HepG2 (cell line): ENCODE results near the gene AKT2. TPM values are rescaled to one million over a fixed set of nuclear protein-coding genes. Genes with fewer than 3 reads are reported as not detected.

Experiments used
- CSRNP1 ChIP-seq: sonication (generic); formaldehyde crosslinking; IDR thresholded peaks from 2 replicates; pipeline ENCODE4 v1.8.1; 2023; ENCODE audit warnings: mild to moderate bottlenecking, missing genetic modification reagents
- CTCF ChIP-seq: sonication (generic); formaldehyde crosslinking; IDR thresholded peaks from 2 replicates; pipeline ENCODE4 v1.5.0; 2020; ENCODE audit warnings: mild to moderate bottlenecking, missing genetic modification reagents, moderate library complexity
- FOXA1 ChIP-seq, 2 experiments: fragments of 450-650 bp in 1 of 2; sonication (generic) in 1 of 2; formaldehyde crosslinking in 1 of 2; IDR thresholded peaks; 2 replicates each; pipeline versions ENCODE4 v1.4.0 to v1.6.1; 2016 to 2020; ENCODE audit warnings: missing genetic modification reagents in 1 of 2
- NCOA5 ChIP-seq: sonication (generic); formaldehyde crosslinking; IDR thresholded peaks from 2 replicates; pipeline ENCODE4 v1.4.0; 2020; ENCODE audit warnings: missing genetic modification reagents
- PBX3 ChIP-seq: sonication (generic); formaldehyde crosslinking; IDR thresholded peaks from 2 replicates; pipeline ENCODE4 v1.8.1; 2023; ENCODE audit warnings: missing genetic modification reagents, inconsistent platforms, borderline replicate concordance
- POLR2AphosphoS5 ChIP-seq: IDR thresholded peaks from 2 replicates; pipeline ENCODE4 v1.6.1; 2012; ENCODE audit warnings: low read depth, low read length
- REST ChIP-seq, 2 experiments: IDR thresholded peaks; 2 replicates each; pipeline ENCODE4 v1.6.1; 2011 to 2012; ENCODE audit warnings: low read length in 2 of 2, borderline replicate concordance in 1 of 2, low read depth in 1 of 2, mild to moderate bottlenecking in 1 of 2, moderate library complexity in 1 of 2
- SP2 ChIP-seq: sonication (generic); formaldehyde crosslinking; IDR thresholded peaks from 2 replicates; pipeline ENCODE4 v1.5.1; 2020; ENCODE audit warnings: mild to moderate bottlenecking, missing genetic modification reagents
- ZBTB4 ChIP-seq: sonication (generic); formaldehyde crosslinking; IDR thresholded peaks from 2 replicates; pipeline ENCODE4 v1.4.0; 2020; ENCODE audit warnings: missing genetic modification reagents, mild to moderate bottlenecking, borderline replicate concordance
- ZEB1 ChIP-seq: IDR thresholded peaks from 2 replicates; pipeline ENCODE4 v1.6.1; 2012; ENCODE audit warnings: mild to moderate bottlenecking, low read depth, inconsistent platforms; ENCODE audit not compliant: insufficient replicate concordance
- ZNF101 ChIP-seq: sonication (generic); formaldehyde crosslinking; IDR thresholded peaks from 2 replicates; pipeline ENCODE4 v1.4.0; 2020; ENCODE audit warnings: mild to moderate bottlenecking, low read depth, missing genetic modification reagents, borderline replicate concordance
- ZNF282 ChIP-seq: fragments of 450-650 bp; IDR thresholded peaks from 2 replicates; pipeline ENCODE4 v1.6.1; 2018; ENCODE audit not compliant: partially characterized antibody
- ZNF460 ChIP-seq: sonication (generic); formaldehyde crosslinking; IDR thresholded peaks from 2 replicates; pipeline ENCODE4 v1.5.1; 2020; ENCODE audit warnings: missing genetic modification reagents, mild to moderate bottlenecking, borderline replicate concordance
- ZNF720 ChIP-seq: sonication (generic); formaldehyde crosslinking; IDR thresholded peaks from 2 replicates; pipeline ENCODE4 v1.4.0; 2020; ENCODE audit warnings: missing genetic modification reagents
- ZSCAN25 ChIP-seq: sonication (generic); formaldehyde crosslinking; IDR thresholded peaks from 2 replicates; pipeline ENCODE4 v1.8.0; 2022; ENCODE audit warnings: mild to moderate bottlenecking, missing genetic modification reagents
- polyA plus RNA-seq, 8 experiments: library from polyadenylated mRNA; depleted of rRNA in 3 of 8; stranded (reverse) in 7 of 8; unstranded in 1 of 8; fragments of >200 nt; fragmentation: Illumina TruSeq in 4 of 8; extraction: Trizol in 4 of 8; gene quantifications; 2 replicates each; pipeline versions ENCODE4 v1.2.1 to v1.2.3, GENCODE V29; 2011 to 2016; ENCODE audit warnings: low read depth in 4 of 8, missing spikeins in 1 of 8, mixed read lengths in 1 of 8; ENCODE audit not compliant: insufficient read depth in 1 of 8
- total RNA-seq, 5 experiments: library from RNA; depleted of rRNA; stranded (reverse); fragments of >200 nt; fragmentation: Illumina TruSeq; extraction: Trizol; gene quantifications; 2 replicates each; pipeline ENCODE4 v1.2.3, GENCODE V29; 2016; ENCODE audit warnings: low read depth in 1 of 5

AKT2 gene
- total and polyA plus RNA-seq, 2 of the 13 experiments (the other 11 are each of a cell fraction or from before 2014, with no cell fraction given): 82.1 to 173 TPM

- 0 out of 2 replicates have a peak, but pooled peaks have one; percentile 38 for TF ChIP-seq ZBTB4 (CRISPR knock-in tag)
- peak; percentile 38; the same call in 1 of the 2 replicates for TF ChIP-seq POLR2AphosphoS5
- no peak; the same call in 1 of the 2 replicates for TF ChIP-seq PBX3 (CRISPR knock-in tag)
- no peak for TF ChIP-seq ZNF720
- no peak for TF ChIP-seq ZEB1
- no peak; the same call in 1 of the 2 replicates for TF ChIP-seq ZNF460 (CRISPR knock-in tag)
- TF ChIP-seq ZNF282: no peak
- no peak for TF ChIP-seq SP2 (CRISPR knock-in tag)
- no peak for TF ChIP-seq NCOA5
- no peak for TF ChIP-seq REST (IDR thresholded peaks at IDR 0.05; ENCODE audit: borderline replicate concordance in 1 of 2, low read depth in 1 of 2, low read length in 2 of 2)
- TF ChIP-seq ZSCAN25 (CRISPR knock-in tag): 0 out of 2 replicates have a peak, but pooled peaks have one; percentile 27
- TF ChIP-seq CSRNP1 (CRISPR knock-in tag): no peak
- no peak for TF ChIP-seq ZNF101
- no peak; the same call in 1 of the 2 replicates for TF ChIP-seq CTCF (CRISPR knock-in tag)
- TF ChIP-seq FOXA1 (IDR thresholded peaks at IDR 0.05): no peak
- TF ChIP-seq FOXA1 (CRISPR knock-in tag; IDR thresholded peaks at IDR 0.05): no peak
These were observed 94.0 kb downstream of the AKT2 start, which contains the start of gene MAP3K10 (continued) for GRCh38 chr19:40190891-40191835.
